GM20000 (cell line): Measurements from ENCODE around the gene STARD13.

ENCODE experiments used
- DNase-seq: peaks from one replicate; pipeline ENCODE4 v3.0.0; 2012; ENCODE audit warnings: low spot score
- TF ChIP-seq, protein P1 (sequence below): IDR thresholded peaks from 2 replicates; pipeline ENCODE4 v1.5.1; 2012; ENCODE audit warnings: mild to moderate bottlenecking, control low read depth; ENCODE audit errors: extremely low read depth, missing control alignments

STARD13 gene

DNA sequence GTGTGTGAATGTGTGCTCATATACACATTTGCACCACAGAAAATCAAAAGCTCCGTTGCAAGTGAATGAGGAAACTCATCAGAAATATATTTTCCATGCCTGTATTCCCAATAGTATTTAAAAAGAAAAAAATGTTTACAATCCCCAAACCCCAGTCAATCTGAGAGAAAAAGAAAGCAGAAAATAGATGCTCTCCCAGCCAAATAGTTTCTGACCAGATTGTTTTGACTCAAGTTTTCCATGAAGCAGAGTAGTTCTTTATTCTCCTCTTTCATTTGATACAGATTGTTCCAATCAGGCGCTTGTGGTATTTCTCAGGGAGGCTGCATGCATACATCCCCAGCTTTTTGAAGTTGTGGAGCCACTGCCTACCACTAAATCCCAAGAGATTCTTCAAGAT is 110.6 kb downstream of the STARD13 start:
- TF ChIP-seq, protein P1, sequence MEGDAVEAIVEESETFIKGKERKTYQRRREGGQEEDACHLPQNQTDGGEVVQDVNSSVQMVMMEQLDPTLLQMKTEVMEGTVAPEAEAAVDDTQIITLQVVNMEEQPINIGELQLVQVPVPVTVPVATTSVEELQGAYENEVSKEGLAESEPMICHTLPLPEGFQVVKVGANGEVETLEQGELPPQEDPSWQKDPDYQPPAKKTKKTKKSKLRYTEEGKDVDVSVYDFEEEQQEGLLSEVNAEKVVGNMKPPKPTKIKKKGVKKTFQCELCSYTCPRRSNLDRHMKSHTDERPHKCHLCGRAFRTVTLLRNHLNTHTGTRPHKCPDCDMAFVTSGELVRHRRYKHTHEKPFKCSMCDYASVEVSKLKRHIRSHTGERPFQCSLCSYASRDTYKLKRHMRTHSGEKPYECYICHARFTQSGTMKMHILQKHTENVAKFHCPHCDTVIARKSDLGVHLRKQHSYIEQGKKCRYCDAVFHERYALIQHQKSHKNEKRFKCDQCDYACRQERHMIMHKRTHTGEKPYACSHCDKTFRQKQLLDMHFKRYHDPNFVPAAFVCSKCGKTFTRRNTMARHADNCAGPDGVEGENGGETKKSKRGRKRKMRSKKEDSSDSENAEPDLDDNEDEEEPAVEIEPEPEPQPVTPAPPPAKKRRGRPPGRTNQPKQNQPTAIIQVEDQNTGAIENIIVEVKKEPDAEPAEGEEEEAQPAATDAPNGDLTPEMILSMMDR, result no peak
- no peak for DNase-seq

DNA sequence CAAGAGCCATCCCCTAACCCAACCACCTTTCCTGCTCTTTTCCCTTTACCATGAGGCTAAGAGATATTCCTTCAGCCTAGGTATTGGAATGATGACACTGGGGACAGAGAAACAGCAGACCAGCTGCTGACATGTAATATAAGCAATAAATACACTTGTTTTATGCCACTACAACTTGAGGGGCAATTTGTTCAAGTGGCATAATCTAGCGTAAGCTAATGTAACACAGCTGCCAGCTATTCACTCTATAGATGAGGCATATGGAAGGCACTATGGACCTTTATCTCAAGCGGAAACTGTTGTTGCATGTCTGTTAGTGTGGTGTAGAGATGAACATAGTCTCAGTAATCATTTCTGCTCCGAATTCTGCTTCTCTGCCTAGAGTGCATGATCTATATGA is 111.1 kb downstream of the STARD13 start:
- TF ChIP-seq, protein P1, result no peak
- no peak for DNase-seq

DNA sequence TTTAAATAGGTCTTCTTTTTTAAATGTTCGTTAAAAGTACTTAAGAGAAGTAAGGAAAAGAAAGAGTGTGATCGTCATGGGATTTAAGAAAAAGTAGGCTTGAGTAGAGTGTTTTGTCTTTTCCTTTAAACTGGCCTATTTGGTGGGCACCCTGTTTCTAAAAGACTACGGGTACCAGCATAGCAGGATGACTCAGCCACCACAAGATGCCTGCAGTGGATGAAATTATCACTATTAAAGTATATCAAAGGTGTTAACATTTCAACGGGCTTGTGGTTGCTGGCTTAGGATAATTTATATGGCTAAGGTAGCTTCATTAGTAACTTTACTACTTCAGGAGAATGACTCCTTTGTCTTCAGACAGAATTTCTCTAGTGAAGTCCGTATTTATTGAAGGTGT is 112.6 kb downstream of the STARD13 start:
- DNase-seq, result no peak
- TF ChIP-seq, protein P1, result no peak

DNA sequence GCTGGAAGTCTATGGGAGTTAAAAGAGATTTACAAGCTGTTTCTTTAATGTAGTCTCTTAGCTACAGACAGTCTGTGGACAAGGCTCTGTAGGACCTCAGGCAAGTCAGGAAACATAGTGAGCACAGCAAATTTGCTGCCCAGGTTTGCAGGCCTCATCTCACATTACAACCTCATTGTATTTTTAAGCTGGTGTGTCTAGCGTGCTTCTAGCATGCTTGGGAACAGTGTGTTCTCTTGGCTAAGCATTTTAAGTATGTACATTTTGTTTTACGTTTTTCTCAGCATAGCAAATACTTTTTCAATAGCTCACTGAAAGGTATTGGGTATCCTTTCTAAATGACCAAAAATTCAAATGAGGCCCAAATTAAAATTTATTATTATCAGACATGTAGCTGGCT is 113.2 kb downstream of the STARD13 start:
- TF ChIP-seq, protein P1, result no peak
- DNase-seq, result no peak

DNA sequence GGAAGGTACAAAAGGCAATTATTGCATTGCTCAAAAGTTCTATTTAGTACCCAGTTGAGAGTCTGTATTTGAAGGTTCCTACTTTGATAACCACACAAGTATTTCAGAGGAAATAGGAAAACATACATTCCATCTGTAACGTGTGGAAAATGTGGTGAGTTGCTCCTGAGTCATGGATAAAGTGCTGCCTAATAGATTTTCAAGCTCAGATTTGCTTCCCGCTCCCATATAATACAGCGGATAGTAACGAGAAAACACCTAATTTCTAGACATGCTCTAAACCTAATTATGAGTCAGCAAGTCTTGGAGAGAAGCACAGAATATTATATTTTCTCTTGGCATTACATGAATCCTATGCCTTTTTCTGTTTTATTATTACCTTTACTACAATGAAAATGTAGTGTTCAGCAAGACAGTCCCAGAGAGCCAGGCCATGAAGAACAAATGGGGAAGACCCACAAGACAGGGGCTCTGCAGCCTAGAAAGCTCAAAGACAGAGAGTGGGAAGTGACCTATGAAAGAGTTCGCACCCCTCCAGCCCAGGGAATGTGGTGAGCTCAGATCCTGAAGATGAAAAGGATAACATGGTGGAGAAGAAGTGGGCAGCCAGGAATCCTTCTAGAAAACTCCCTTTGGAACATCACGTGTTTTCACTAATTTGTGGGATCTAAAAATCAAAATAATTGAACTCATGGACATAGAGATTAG is 116.1 kb downstream of the STARD13 start:
- TF ChIP-seq, protein P1, result no peak
- no peak for DNase-seq

DNA sequence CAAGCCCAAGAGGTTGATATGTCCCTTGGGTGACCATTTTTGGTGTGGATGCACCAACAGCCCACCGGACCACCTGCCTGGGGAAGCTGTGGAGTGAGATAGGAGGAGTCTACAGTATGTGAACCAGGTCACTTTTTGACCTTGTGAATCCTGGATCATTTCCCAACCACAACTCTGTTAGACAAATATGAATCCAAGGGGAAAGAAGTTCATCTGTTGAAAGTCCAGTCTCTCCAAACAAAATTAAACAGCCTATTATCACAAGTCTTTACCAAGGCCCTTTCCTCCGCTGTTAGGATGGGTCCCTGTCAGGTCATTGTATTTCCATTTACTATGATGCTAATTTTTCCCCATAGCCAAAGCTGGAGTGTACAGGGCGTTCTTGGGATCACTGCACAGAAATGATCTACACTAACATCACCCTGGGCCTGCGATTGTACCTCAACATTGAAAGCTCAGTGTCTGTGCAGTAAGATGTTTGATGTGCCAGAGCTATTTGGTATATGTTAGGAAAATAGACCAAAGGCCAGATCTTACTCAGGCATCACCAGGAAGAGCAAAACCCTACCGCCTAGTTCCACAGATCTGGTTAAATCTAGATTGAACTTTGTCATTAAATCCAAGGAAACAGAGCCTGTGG is 117.1 kb downstream of the STARD13 start:
- DNase-seq, result no peak
- TF ChIP-seq, protein P1, result no peak

DNA sequence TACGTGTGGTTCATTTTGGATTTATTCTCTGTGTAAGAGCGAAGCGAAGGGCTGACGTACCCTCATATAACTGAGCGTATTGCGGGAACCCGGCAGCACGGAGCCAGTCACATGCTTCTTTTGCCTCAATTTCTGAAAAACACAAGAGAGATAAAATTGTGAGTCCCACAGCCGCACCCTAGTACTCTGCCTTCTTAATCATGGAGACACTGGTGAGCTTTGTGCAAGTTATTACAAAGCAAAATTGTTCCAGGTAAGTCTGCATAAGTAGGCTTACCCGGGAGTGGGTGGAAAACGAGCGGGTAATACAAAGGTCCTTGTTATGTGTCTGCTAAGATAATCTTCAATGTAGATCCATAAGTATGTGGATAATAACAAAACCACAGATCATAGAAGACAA is 118.1 kb downstream of the STARD13 start:
- TF ChIP-seq, protein P1, result no peak
- no peak for DNase-seq
